Activated CD8-positive, alpha-beta memory T cell treated with anti-CD3 and anti-CD28 coated beads for 48 hours (primary cell): Measurements from ENCODE around the gene CHRNA9.

Source experiments
- DNase-seq, 3 experiments: peaks; one replicate each; pipeline ENCODE4 v3.0.0-alpha.2; 2020; ENCODE audit warnings: low read depth in 2 of 3, low spot score in 2 of 3

CHRNA9 gene

DNA sequence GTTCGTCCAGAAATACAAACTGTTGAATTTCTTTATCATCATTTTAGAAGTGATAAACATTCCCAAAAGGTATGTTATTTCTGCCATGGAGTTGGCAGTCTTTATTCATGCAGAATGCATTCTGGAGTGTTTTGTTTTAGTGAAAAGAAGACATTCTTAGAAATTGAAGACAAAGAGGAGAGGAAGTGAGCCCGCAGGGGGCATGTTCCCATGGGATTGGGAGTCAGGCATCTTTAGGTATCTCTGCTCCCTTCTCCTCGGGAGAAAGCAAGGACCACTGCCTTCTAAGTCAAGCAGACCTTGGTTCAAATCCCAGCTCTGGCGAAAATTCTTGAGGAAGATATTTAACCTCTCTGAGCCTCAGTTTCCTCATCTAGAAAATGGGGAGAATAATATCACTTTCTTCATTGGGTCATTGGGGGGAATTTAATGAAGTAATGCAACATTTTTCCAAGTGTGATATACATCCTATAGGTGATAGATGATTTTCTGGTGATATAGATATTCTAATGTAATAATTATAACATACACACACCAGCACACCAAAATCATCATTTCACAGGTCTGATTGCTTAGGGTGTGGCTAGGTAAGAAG is 26.5 kb upstream of the CHRNA9 start:
- no peak for DNase-seq

DNA sequence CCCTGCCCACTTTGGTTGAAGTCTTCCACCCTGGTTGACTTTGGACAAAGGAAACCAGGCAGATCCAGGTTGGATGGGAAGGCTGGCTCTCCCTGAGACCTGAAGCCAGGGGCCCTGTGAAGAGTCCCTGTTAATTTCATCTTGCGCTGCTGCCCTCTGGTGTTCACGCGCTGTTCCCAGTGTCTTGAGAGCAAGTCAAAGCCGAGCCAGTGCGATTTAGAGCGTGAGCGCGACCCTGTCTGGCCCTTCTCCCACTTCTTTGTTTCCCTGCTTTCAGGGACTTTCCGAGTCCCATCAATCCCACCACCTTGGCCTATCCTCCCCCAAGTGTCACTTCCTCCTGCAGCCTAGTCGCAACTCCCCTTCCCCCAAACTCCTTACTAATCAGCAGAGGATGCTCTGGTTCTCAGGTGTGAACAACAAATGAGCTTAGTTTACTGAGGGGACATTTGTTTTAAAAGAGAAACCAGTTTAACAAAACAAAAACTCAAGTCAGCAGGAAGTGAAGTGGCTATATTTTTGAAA is 25.8 kb upstream of the CHRNA9 start:
- peak; percentile 69 to 89 (median 81) for DNase-seq

GRCh38 chr4:40310225-40310624 is 24.9 kb upstream of the CHRNA9 start:
- DNase-seq: no peak

DNA sequence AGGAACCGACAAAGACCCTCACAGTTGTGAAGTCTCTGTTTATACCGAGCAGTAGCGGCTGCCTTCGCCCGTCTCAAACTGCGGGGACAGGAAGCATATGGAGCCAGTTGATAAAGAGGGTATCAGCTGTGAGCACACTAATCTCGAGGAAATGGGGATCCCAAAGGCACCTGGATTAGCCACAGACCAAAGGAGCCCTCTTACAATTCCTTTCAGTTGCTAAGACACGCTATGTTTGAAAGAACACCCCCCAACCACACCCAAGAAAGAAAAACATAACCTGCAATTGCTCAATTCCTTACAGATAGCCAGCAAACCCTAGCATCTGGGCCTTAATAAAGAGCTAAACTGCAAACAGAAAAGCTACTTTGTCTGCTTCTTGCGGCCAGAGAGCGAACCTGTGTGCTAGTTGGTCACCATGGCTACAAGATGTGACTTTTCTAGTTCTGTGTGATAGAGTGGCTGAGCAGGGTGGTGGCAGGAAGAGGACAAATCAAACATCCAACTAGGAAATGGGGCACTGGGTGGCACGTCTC is 23.3 kb upstream of the CHRNA9 start:
- DNase-seq: no peak

DNA sequence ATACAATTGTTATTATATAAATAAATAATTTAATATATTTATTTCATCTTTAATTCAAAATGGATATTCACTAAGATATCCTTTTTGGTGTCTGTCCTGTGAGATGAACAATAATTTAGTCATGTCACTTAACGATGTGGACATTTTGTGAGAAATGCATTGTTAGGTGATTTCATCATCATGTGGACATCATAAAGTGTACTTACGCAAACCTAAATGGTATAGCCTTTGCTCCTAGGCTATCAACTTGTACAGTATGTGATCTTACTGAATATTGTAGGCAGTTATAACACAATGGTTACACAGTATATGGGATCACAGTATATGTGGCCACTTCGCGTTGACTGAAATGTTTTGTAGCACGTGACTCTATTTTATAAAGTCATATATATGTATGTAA is 20.2 kb upstream of the CHRNA9 start:
- DNase-seq: no peak

- no peak for DNase-seq
Observed at GRCh38 chr4:40316333-40316781, 18.8 kb upstream of the CHRNA9 start.

DNA sequence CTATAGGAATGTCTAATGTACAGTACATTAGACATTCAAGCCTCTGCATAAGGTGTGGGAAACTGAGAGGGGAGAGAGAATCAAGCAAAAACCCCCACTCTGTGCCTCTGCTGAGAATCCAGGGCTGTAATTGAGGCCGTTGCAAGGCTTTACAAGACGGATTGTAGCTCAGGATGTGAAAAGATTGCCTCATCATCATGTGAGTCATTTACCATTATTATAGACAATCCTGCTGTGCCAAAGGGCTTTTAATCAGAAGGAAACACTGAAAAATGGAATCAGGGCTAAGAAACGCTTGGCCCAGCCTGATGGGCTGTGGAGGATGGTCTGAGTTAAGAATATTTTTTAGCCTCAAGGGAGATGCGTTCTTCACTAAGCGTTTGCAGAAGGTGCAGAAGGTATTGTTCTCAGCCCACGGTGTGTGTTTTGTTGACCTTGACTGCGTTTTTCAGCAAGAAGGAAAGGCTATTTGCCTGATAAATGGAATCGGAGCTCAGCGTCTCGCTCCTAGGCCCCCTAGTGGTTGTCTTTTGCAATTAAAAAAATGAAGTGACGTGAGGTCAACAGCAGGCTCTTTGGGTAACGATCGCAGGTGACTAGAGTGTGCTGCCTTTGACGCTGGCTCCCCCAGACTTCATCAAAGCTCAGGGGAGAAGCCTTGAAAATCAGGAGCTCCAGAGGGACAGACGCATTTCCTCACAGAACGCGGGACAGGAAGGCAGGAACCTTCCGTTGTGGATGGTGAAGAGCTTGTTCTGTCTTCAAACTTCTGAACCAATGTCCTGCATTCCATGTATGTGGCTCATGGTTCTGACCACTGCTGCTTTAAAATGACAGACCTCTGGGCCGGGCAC is 18.1 kb upstream of the CHRNA9 start:
- peak in 1 of 3 experiments; percentile 22 for DNase-seq

DNA sequence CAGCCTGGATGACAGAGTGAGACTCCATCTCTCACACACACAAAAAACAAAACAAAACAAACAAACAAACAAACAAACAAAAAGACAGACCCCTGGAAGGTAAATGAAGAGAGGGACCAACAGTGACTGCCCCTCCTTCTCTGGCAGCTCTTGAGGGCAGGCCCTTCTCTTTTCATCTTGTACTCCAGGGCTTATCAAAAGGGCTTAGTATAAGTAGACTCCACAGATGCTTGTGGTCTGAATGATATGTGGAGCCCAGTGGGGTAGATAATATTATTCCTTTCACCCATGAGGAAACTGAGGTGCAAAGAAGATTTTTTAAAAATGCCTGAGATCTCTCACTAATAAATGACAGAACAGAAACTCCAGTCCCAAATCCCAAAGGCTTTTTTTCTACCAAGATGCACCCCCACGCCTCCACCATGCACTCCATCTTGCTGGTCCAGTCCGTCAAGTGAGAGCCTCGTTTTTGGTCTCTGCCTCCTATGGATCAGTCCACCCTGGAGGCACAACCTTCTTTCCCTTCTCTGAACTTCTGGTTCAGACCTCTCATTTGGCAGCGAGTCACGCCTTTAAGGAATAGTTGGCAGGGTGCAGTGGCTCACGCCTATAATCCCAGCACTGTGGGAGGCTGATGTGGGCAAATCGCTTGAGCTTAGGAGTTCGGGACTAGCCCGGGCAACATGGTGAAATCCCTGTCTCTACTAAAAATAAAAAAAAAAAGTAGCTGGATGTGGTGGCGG is 17.0 kb upstream of the CHRNA9 start:
- no peak for DNase-seq

- DNase-seq: no peak
Observed at GRCh38 chr4:40321574-40322275, 13.4 kb upstream of the CHRNA9 start.

- no peak for DNase-seq
Observed at GRCh38 chr4:40322811-40323210, 12.3 kb upstream of the CHRNA9 start.

DNA sequence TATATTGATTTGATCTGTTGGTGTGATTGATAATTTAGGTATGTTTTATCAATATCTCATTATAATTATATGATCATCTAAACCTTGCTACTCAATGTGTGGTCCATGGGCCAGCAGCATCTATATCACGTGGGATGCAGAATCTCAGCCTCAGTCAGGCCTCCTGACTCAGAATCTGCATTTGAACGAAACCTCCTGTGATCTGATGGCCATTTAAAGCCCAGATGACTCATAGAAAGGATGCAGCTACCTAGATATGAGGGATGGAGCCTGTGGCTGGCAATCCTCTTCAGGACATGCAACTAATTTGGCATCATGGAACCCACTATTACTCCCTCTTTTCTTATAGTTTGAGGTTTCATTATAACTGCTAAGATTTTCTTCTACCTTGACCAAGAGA is 11.3 kb upstream of the CHRNA9 start:
- DNase-seq: no peak

DNA sequence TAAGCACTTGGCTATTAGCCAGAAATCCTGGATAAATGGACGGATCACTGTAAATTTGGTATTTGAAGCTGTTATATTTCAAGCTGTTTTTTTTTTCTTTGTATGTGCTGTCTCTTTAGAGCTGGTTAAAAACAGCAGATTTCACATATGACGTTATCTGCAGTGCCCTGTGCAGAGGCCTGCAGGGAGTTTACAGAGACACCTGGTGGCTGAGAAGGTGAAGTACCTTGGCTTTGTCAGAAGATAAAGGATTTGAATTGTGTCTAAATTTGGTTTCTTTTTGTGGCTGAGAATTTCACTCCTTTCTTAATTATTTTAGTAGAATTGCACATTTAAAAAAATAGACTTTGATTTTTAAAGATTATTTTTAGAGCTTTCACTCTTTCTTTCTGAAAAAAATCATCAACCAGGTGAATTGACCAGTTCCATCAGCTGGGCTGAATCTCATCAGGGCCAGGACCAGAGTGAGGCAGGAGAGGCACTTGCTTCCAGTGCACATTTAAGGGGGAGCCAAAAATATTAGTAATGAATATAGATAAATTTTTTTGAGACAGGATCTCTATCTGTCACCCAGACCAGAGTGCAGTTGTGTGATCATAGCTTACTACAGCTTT is 9.6 kb upstream of the CHRNA9 start:
- DNase-seq: no peak

DNA sequence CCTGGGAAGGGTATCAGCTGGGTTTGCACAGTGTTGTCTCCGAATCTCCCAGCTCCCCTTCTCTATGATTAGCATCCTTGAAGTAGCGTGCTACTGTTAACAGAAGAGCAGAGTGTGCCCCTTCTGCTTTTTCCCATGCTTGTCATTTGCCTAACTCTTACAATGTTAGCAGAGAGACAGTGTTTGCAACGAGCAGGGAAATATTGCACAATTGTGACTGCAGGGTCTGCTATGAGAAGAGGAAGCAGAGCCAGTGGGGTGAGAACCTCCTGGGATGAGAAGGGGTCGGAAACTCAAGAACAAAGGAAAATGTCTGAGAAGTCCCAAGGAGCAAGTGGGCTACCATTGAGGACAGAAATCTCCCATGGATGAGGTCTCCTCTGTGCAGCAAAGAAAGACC is 7.8 kb upstream of the CHRNA9 start:
- DNase-seq: no peak

DNA sequence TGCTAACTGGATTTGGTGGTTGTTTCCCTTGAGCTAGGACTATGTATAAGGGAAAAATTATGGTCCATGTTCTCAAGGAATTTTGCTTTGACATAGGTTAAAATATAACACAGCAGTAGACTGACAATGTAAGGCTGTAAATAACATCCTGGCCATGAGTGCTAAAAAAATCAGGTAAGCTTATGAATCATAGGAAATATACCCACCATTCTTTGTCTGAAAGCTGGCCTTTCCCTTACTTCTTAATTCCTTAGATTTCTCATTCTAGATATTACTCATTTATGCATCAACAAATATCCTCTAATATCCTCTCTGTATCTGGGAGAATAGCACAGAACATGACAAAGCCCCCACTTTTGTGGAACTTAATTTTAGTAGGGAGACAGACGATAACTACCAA is 6.8 kb upstream of the CHRNA9 start:
- DNase-seq: no peak

- DNase-seq: no peak
Observed at GRCh38 chr4:40329805-40330204, 5.3 kb upstream of the CHRNA9 start.

- no peak for DNase-seq
Observed at GRCh38 chr4:40330536-40330935, 4.6 kb upstream of the CHRNA9 start.

- DNase-seq: no peak
Observed at GRCh38 chr4:40331101-40331745, 3.9 kb upstream of the CHRNA9 start.

- DNase-seq: no peak
Observed at GRCh38 chr4:40331961-40332360, 3.2 kb upstream of the CHRNA9 start.

DNA sequence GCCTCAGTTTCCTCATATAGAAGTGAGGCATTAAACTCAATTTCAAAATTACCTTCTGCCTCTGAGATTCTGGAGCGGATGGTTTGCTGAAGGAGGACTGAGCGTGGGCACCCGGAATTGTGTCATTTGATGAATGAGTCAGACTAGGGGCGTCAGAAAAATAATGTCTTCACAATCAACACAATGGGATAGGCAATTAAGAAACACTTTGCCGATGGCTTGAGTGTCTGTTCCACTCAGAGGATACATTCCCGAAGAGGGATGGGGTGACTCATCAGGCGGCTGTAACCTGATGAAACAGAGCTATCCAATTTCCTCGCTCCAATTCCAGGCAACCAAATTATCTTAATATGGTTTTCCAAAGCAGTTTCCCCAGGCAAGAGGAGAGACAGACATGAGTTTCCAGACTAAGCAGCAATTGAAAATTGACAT is 1.2 kb upstream of the CHRNA9 start:
- no peak for DNase-seq

DNA sequence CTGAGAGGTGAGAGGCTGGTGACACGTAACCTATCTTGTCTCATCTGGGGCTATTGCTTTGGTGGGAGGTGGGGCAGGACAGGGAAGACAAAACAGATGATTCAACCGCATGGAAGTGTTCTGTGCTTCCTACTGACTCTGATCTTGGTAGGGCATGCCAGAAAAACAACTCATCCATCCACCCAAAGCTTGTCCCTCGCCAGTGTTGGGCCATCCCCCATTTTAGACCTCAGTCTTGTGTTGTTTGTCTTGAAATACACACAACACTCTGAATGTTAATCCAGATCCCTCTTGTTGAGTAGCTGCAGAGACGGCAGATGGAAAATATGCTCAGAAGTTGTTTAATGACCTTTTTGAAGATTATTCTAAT is 377 bp downstream of the CHRNA9 start:
- no peak for DNase-seq
